Mammary epithelial cell (primary cell): ENCODE results near the gene MDFI.

Experiments
- CTCF ChIP-seq, 2 donors: IDR thresholded peaks in 1 of 2; conservative IDR thresholded peaks in 1 of 2; 2 replicates each; pipeline ENCODE4 v1.5.1; 2011 to 2012; ENCODE audit warnings: inconsistent platforms in 2 of 2, low read length in 2 of 2, mild to moderate bottlenecking in 2 of 2, control low read depth in 1 of 2, low read depth in 1 of 2; ENCODE audit not compliant: insufficient read depth in 1 of 2; ENCODE audit errors: extremely low read depth in 1 of 2
- EZH2 ChIP-seq: IDR thresholded peaks from 2 replicates; pipeline ENCODE4 v1.6.1; 2012; ENCODE audit warnings: low read length, inconsistent platforms, borderline replicate concordance

- no peak for TF ChIP-seq EZH2
- TF ChIP-seq CTCF (conservative IDR thresholded peaks at IDR 0.05 in 1 of 2, IDR thresholded peaks at IDR 0.05 in 1 of 2; ENCODE audit: extremely low read depth in 1 of 2, insufficient read depth in 1 of 2, low read depth in 1 of 2, low read length in 2 of 2), result no peak
Measured at GRCh38 chr6:41689171-41690008, 51.1 kb downstream of the MDFI start.
